ENCODE results near the gene XYLB.

Gene XYLB

GRCh38 chr3:38332201-38332600, 14.4 kb upstream of the XYLB start:
- POLR2A ChIA-PET, result no interaction called here
- H3K4me3 ChIP-seq (ENCODE audit: low read depth, low read length), result no peak overlapping the region
- TF ChIP-seq CTCF (IDR thresholded peaks at IDR 0.05; ENCODE audit: insufficient read depth, low read length, missing control alignments), result no peak
- CTCF ChIA-PET, result interaction anchor here (3.1 kb wide), 1 partner anchor 14 kb away, joined by 15 read pairs; the partner anchor contains the start of gene XYLB
- DNase-seq (ENCODE audit: low read depth, low spot score), result no peak

GRCh38 chr3:38334142-38335055, 12.2 kb upstream of the XYLB start:
- ChIA-PET POLR2A (no interaction called here), CTCF (interaction anchor here (1.0 to 3.2 kb wide), 3 partner anchors 11 to 156 kb away, joined by 3 to 42 read pairs (median 7); partner anchors contain the start of gene XYLB)
- no peak overlapping the region for H3K4me3 ChIP-seq (ENCODE audit: low read depth, low read length)
- no peak for TF ChIP-seq CTCF (IDR thresholded peaks at IDR 0.05; ENCODE audit: insufficient read depth, low read length, missing control alignments)
- DNase-seq (ENCODE audit: low read depth, low spot score), result peak; percentile 33

- CTCF ChIA-PET, result interaction anchor here (1.0 to 3.2 kb wide), 4 partner anchors 8 to 156 kb away, joined by 3 to 42 read pairs (median 6); partner anchors contain the start of gene XYLB
- H3K4me3 ChIP-seq (ENCODE audit: low read depth, low read length), result no peak overlapping the region
- DNase-seq (ENCODE audit: low read depth, low spot score), result no peak
- POLR2A ChIA-PET, result no interaction called here
- no peak for TF ChIP-seq CTCF (IDR thresholded peaks at IDR 0.05; ENCODE audit: insufficient read depth, low read length, missing control alignments)
These were observed 11.3 kb upstream of the XYLB start for GRCh38 chr3:38335263-38335662.

GRCh38 chr3:38337703-38338102, 8.9 kb upstream of the XYLB start:
- ChIA-PET POLR2A (no interaction called here), CTCF (interaction anchor here (2.6 kb wide), 1 partner anchor 9 kb away, joined by 12 read pairs; the partner anchor contains the start of gene XYLB)
- TF ChIP-seq CTCF (IDR thresholded peaks at IDR 0.05; ENCODE audit: insufficient read depth, low read length, missing control alignments), result no peak
- no peak overlapping the region for H3K4me3 ChIP-seq (ENCODE audit: low read depth, low read length)
- no peak for DNase-seq (ENCODE audit: low read depth, low spot score)

- DNase-seq (ENCODE audit: low read depth, low spot score), result no peak
- TF ChIP-seq CTCF (IDR thresholded peaks at IDR 0.05; ENCODE audit: insufficient read depth, low read length, missing control alignments), result no peak
- CTCF ChIA-PET, result interaction anchor here (0.6 to 4.7 kb wide), 15 partner anchors 9 to 347 kb away, joined by 3 to 95 read pairs (median 4); partner anchors contain the start of gene ACAA1
- H3K4me3 ChIP-seq (ENCODE audit: low read depth, low read length), result no peak overlapping the region
- POLR2A ChIA-PET, result no interaction called here
These were observed 2.6 kb upstream of the XYLB start for GRCh38 chr3:38343797-38344594.

Measured in AG04449 (cell line).